Left ventricle myocardium inferior (tissue), 1 donor: Measurements from ENCODE around the gene CLDN6. TPM values are rescaled to one million over a fixed set of nuclear protein-coding genes. Genes with fewer than 3 reads are reported as not detected.

Experiments used
- DNase-seq: peaks from one replicate; pipeline ENCODE4 v3.0.0-alpha.2; 2020
- H3K27ac ChIP-seq: fragments of 200-600 bp; replicated peaks from 2 replicates; pipeline ENCODE4 v1.8.0; 2021
- H3K27me3 ChIP-seq: fragments of 200-600 bp; 2 replicates; pipeline ENCODE4 v1.8.0; 2021; ENCODE audit warnings: low read depth
- H3K36me3 ChIP-seq: fragments of 200-600 bp; 2 replicates; pipeline ENCODE4 v1.8.0; 2021
- H3K4me1 ChIP-seq: fragments of 200-600 bp; 2 replicates; pipeline ENCODE4 v1.8.0; 2021
- H3K4me3 ChIP-seq: fragments of 200-600 bp; 2 replicates; pipeline ENCODE4 v1.8.0; 2021; ENCODE audit warnings: mild to moderate bottlenecking, moderate library complexity
- H3K9me3 ChIP-seq: fragments of 200-600 bp; replicated peaks from 2 replicates; pipeline ENCODE4 v1.8.0; 2021
- CTCF ChIP-seq: fragments of 200-600 bp; IDR thresholded peaks from 2 replicates; pipeline ENCODE4 v1.8.0; 2021; ENCODE audit warnings: antibody characterized with exemption, mild to moderate bottlenecking, borderline replicate concordance
- intact Hi-C: fragments of 100-400 bp; cut with micrococcal nuclease; formaldehyde crosslinking; loops from one replicate; pipeline ENCODE4 v1.11.0; 2022
- total RNA-seq: library from RNA; stranded (reverse); fragmentation: NEBNext Ultra II Directional; extraction: Animal tissue kit (Norgen Biotek cat#: 25700); gene quantifications from one replicate; pipeline ENCODE4 v1.2.1, GENCODE V29; 2021
- donor health status: DM: no; HTN: yes; CAD: no; lungs with severe emphysema.

The CLDN6 gene
- total RNA-seq, 1 donor from 2014 or later: not detected

- intact Hi-C loops: no loop called here
- Histone ChIP-seq H3K9me3 (no peaks in the 10 kb centered on the region), H3K4me3 (no peak overlapping the region), H3K4me1 (no peaks in the 10 kb centered on the region), H3K27ac (no peak overlapping the region), H3K36me3 (no peaks in the 10 kb centered on the region), H3K27me3 (peaks cover 52% of the 10 kb centered on the region)
- TF ChIP-seq CTCF: no peak
- DNase-seq: no peak
Observed at GRCh38 chr16:2992383-2993081, 25.5 kb downstream of the CLDN6 start.

- Histone ChIP-seq H3K4me3 (no peak overlapping the region), H3K9me3 (no peaks in the 10 kb centered on the region), H3K36me3 (no peaks in the 10 kb centered on the region), H3K27ac (no peak overlapping the region), H3K4me1 (no peaks in the 10 kb centered on the region), H3K27me3 (peaks cover 52% of the 10 kb centered on the region)
- no peak for TF ChIP-seq CTCF
- intact Hi-C loops: no loop called here
- no peak for DNase-seq
Observed at GRCh38 chr16:2991566-2992261, 26.3 kb downstream of the CLDN6 start.

GRCh38 chr16:2990891-2991290 lies 27.1 kb downstream of the CLDN6 start:
- no peak for TF ChIP-seq CTCF
- no peak for DNase-seq
- Histone ChIP-seq H3K4me1 (peaks cover 7% of the 10 kb centered on the region), H3K9me3 (no peaks in the 10 kb centered on the region), H3K4me3 (no peak overlapping the region), H3K27ac (no peak overlapping the region), H3K27me3 (peaks cover 48% of the 10 kb centered on the region), H3K36me3 (no peaks in the 10 kb centered on the region)
- intact Hi-C loops: no loop called here

GRCh38 chr16:2988590-2989099 lies 29.3 kb downstream of the CLDN6 start:
- H3K36me3 ChIP-seq: no peaks in the 10 kb centered on the region
- TF ChIP-seq CTCF: no peak
- no peak overlapping the region for H3K4me3 ChIP-seq
- intact Hi-C loops: no loop called here
- no peak overlapping the region for H3K27ac ChIP-seq
- peaks cover 43% of the 10 kb centered on the region for H3K27me3 ChIP-seq
- H3K4me1 ChIP-seq: peaks cover 29% of the 10 kb centered on the region
- no peaks in the 10 kb centered on the region for H3K9me3 ChIP-seq
- DNase-seq: no peak

- intact Hi-C loops: no loop called here
- TF ChIP-seq CTCF: no peak
- Histone ChIP-seq H3K27me3 (peaks cover 43% of the 10 kb centered on the region), H3K4me1 (peaks cover 34% of the 10 kb centered on the region), H3K36me3 (no peaks in the 10 kb centered on the region), H3K4me3 (no peak overlapping the region), H3K27ac (no peak overlapping the region), H3K9me3 (no peaks in the 10 kb centered on the region)
- DNase-seq: no peak
Observed at GRCh38 chr16:2987833-2988232, 30.1 kb downstream of the CLDN6 start.
